GM06990 (cell line): ENCODE data around the gene DUSP12.

Experiments
- DNase-seq: peaks from one replicate; pipeline ENCODE4 v3.0.0-alpha.2; 2011; ENCODE audit not compliant: insufficient read length; ENCODE audit errors: extremely low read depth
- H3K27me3 ChIP-seq: replicated peaks from 2 replicates; pipeline ENCODE4 v1.6.0; 2011; ENCODE audit warnings: low read length; ENCODE audit not compliant: control insufficient read depth, insufficient read depth
- H3K36me3 ChIP-seq: 2 replicates; pipeline ENCODE4 v1.5.1; 2011; ENCODE audit warnings: low read length; ENCODE audit not compliant: control insufficient read depth, insufficient read depth
- H3K4me3 ChIP-seq: replicated peaks from 2 replicates; pipeline ENCODE4 v1.5.1; 2011; ENCODE audit warnings: low read depth, mild to moderate bottlenecking, control low read depth, low read length
- TF ChIP-seq, protein P1 (sequence below): IDR thresholded peaks from 2 replicates; pipeline ENCODE4 v1.5.1; 2011; ENCODE audit warnings: low read length, control low read depth, mild to moderate bottlenecking, inconsistent platforms; ENCODE audit not compliant: insufficient read depth, poor library complexity, severe bottlenecking

The DUSP12 gene, protein sequence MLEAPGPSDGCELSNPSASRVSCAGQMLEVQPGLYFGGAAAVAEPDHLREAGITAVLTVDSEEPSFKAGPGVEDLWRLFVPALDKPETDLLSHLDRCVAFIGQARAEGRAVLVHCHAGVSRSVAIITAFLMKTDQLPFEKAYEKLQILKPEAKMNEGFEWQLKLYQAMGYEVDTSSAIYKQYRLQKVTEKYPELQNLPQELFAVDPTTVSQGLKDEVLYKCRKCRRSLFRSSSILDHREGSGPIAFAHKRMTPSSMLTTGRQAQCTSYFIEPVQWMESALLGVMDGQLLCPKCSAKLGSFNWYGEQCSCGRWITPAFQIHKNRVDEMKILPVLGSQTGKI

DNA sequence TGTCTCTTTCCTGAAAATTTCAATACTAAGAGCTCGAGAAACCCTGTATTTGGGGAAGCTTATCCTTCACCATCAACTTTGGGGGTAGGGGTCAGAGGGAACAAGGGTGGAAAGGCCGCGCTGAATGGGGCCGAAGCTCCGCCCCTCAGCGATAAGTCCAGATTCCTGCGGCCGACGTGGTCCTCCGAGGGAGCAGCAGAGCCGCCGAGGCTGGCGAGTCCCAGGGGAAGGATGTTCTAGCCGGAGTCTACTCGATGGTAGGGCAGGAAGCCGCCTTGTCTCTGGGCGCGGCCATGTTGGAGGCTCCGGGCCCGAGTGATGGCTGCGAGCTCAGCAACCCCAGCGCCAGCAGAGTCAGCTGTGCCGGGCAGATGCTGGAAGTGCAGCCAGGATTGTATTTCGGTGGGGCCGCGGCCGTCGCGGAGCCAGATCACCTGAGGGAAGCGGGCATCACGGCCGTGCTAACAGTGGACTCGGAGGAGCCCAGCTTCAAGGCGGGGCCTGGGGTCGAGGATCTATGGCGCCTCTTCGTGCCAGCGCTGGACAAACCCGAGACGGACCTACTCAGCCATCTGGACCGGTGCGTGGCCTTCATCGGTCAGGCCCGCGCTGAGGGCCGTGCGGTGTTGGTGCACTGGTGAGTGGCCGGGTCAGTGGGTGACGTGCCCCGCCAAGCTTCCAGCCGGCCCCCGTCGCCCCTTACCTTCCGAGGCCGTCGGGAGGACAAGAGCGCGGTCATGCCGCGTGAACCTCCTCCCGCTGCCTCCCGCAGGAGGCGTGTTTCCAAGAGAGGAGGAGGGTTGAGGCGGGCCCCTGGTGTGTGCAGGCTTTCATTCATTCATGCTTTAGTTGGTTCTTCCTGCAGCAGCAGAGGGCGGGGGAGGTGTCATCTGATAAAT is at the start of gene DUSP12:
DUSP12 (plus strand) TSS at position 278 of the 899 bp plus-strand sequence; CDS start at position 294, 16 bp downstream.
- peaks cover 6% of the 10 kb centered on the region for H3K36me3 ChIP-seq
- TF ChIP-seq, protein P1, sequence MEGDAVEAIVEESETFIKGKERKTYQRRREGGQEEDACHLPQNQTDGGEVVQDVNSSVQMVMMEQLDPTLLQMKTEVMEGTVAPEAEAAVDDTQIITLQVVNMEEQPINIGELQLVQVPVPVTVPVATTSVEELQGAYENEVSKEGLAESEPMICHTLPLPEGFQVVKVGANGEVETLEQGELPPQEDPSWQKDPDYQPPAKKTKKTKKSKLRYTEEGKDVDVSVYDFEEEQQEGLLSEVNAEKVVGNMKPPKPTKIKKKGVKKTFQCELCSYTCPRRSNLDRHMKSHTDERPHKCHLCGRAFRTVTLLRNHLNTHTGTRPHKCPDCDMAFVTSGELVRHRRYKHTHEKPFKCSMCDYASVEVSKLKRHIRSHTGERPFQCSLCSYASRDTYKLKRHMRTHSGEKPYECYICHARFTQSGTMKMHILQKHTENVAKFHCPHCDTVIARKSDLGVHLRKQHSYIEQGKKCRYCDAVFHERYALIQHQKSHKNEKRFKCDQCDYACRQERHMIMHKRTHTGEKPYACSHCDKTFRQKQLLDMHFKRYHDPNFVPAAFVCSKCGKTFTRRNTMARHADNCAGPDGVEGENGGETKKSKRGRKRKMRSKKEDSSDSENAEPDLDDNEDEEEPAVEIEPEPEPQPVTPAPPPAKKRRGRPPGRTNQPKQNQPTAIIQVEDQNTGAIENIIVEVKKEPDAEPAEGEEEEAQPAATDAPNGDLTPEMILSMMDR: peak; percentile 52
- peak within 1 kb of the TSS; percentile 95 for H3K4me3 ChIP-seq
- no peaks in the 10 kb centered on the region for H3K27me3 ChIP-seq
- DNase-seq: peak; percentile 91

DNA sequence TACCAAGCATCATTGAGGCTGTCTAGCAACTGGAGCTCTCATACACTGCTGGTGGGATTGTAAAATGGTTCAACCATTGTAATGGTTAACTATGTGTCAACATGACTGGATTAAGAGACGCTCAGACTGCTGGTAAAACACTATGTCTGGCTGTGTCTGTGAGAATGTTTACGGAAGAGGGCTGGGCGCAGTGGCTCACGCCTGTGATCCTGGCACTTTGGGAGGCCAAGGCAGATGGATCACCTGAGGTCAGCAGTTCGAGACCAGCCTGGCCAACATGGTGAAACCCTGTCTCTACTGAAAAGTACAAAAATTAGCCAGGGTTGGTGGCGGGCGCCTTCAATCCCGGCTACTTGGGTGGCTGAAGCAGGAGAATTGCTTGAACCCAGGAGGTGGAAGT is 47.3 kb upstream of the DUSP12 start:
- no peak for DNase-seq
- Histone ChIP-seq H3K4me3 (no peak overlapping the region), H3K36me3 (no peaks in the 10 kb centered on the region), H3K27me3 (no peaks in the 10 kb centered on the region)
- TF ChIP-seq, protein P1: no peak

DNA sequence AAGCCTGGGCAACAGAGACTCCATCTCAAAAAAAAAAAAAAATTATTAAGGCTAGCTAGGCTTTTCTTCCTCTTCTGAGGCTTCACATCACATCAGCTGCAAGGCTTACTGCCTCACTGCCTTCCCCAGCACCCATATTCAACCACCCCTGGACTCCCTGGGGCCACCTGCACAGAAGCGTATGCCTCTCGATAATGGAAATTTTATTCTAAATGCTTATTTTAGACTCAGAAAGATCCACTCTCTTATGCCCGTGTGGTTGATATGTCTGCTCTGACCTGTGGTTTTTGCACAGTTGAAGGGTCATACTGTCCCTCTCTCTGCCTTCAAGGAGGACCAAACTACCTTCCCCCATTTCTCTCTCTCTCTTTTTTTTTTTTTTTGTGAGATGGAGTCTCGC is 44.0 kb upstream of the DUSP12 start:
- peak; percentile 58 for DNase-seq
- Histone ChIP-seq H3K27me3 (no peaks in the 10 kb centered on the region), H3K4me3 (no peak overlapping the region), H3K36me3 (peaks cover 2% of the 10 kb centered on the region)
- TF ChIP-seq, protein P1: no peak

DNA sequence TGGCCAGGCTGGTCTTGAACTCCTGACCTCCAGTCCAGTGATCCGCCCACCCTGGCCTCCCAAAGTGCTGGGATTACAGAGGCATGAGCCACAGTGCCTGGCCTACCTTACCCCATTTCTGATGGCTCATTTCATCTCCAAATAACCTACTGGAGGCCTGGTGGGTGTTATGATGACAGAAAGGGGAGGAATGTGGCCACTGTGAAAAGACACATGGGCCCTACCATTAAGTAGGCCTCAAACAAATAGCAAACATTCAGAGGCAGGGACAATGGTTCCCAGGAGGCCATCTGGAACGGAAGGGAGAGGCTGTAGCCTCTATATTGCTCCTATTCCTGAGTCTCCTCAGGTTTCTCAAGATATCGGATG is 43.5 kb upstream of the DUSP12 start:
- Histone ChIP-seq H3K4me3 (no peak overlapping the region), H3K36me3 (peaks cover 8% of the 10 kb centered on the region), H3K27me3 (no peaks in the 10 kb centered on the region)
- TF ChIP-seq, protein P1: no peak
- DNase-seq: no peak

DNA sequence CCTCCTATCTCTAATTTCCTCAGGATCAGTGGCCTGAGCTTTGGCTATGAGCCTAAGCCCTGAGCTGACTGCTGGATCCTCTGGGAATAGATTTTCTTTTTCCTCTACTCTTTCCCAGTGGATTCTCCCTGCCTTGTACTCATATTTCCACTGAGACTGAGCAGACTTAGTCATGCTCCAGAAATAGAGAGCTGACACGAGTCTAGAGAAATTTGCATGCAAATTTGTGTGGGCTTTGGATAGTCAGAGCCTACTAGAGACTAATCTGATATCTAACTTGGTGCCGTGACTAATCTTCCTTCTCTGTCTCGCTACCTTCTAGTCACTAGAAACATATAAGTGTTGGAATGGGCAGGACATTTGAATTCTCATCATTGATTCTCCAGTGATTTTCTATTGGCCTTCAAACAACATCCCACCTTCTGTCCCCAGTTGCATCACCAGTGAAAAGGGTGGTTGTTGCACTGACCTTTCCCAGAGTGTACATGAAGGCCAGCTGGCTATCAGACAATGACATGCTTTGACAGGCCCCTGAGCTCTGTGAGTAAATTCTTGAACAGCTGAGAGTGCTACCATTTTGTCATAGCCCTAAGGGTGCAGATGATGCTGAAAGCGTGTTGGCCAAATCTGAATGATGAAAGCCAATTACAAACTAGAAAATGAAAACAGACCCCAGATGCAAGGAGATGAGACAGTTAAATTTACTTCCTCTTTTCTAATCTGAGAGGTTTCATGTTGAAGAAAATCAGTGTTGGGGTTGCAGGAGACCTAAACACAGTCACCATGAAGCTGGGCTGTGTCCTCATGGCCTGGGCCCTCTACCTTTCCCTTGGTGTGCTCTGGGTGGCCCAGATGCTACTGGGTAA is 42.9 kb upstream of the DUSP12 start, which contains the start of gene FCRLA:
FCRLA (plus strand) TSS at position 748 of the 866 bp plus-strand sequence; CDS start at position 784, 36 bp downstream.
- H3K36me3 ChIP-seq: peaks cover 14% of the 10 kb centered on the region
- peak; percentile 75 for DNase-seq
- TF ChIP-seq, protein P1: no peak
- peak within 1 kb of the TSS; percentile 70 for H3K4me3 ChIP-seq
- H3K27me3 ChIP-seq: no peaks in the 10 kb centered on the region
